Ectodermal cell (in vitro differentiated cells): Measurements from ENCODE around the gene PTPRN2.

Experiments used
- H3K27ac ChIP-seq: 2 replicates; pipeline ENCODE4 v1.7.0; 2013; ENCODE audit warnings: mild to moderate bottlenecking, low read depth, low read length; ENCODE audit not compliant: insufficient read depth, poor library complexity, severe bottlenecking
- H3K27me3 ChIP-seq: 2 replicates; pipeline ENCODE4 v1.7.0; 2013; ENCODE audit warnings: mild to moderate bottlenecking, low read length; ENCODE audit not compliant: insufficient read depth, control insufficient read depth, poor library complexity, severe bottlenecking
- H3K36me3 ChIP-seq: one replicate; pipeline ENCODE4 v1.7.0; 2013; ENCODE audit warnings: low read length; ENCODE audit not compliant: control insufficient read depth, insufficient read depth
- H3K4me1 ChIP-seq: one replicate; pipeline ENCODE4 v1.7.0; 2013; ENCODE audit warnings: low read length; ENCODE audit not compliant: control insufficient read depth, insufficient read depth
- H3K4me3 ChIP-seq: 2 replicates; pipeline ENCODE4 v1.7.0; 2013; ENCODE audit warnings: low read depth, low read length, control low read depth; ENCODE audit not compliant: insufficient read depth
- H3K9me3 ChIP-seq: 2 replicates; pipeline ENCODE4 v1.7.0; 2013; ENCODE audit warnings: mild to moderate bottlenecking, low read length, moderate library complexity; ENCODE audit not compliant: control insufficient read depth
- WGBS, 2 experiments: methylation state at CpG; one replicate each; pipeline ENCODE4 v1.1.7; 2013; ENCODE audit warnings: missing lambda C conversion rate in 2 of 2; 5-methylcytosine and 5-hydroxymethylcytosine counted together

The PTPRN2 gene

GRCh38 chr7:157587805-157588560, 999.6 kb downstream of the PTPRN2 start:
- H3K4me3 ChIP-seq, result no peak overlapping the region
- no peaks in the 10 kb centered on the region for H3K36me3 ChIP-seq
- 86 to 87% methylated on average over 34 of the region's 34 CpGs for WGBS, 2 experiments
- no peak overlapping the region for H3K27ac ChIP-seq
- no peaks in the 10 kb centered on the region for H3K4me1 ChIP-seq
- no peaks in the 10 kb centered on the region for H3K27me3 ChIP-seq
- H3K9me3 ChIP-seq, result peaks cover 5% of the 10 kb centered on the region

- H3K36me3 ChIP-seq, result no peaks in the 10 kb centered on the region
- H3K4me3 ChIP-seq, result no peak overlapping the region
- H3K4me1 ChIP-seq, result no peaks in the 10 kb centered on the region
- no peaks in the 10 kb centered on the region for H3K27me3 ChIP-seq
- H3K27ac ChIP-seq, result no peak overlapping the region
- WGBS, 2 experiments, result 78 to 81% methylated on average over 12 of the region's 12 CpGs
- peaks cover 5% of the 10 kb centered on the region for H3K9me3 ChIP-seq
Observed at GRCh38 chr7:157587051-157587804, 1000.4 kb downstream of the PTPRN2 start.

GRCh38 chr7:157586426-157586955, 1001.1 kb downstream of the PTPRN2 start:
- Histone ChIP-seq H3K4me3 (no peak overlapping the region), H3K9me3 (peaks cover 5% of the 10 kb centered on the region), H3K27me3 (no peaks in the 10 kb centered on the region), H3K36me3 (no peaks in the 10 kb centered on the region), H3K4me1 (no peaks in the 10 kb centered on the region), H3K27ac (no peak overlapping the region)
- 81 to 84% methylated on average over 15 of the region's 15 CpGs for WGBS, 2 experiments

DNA sequence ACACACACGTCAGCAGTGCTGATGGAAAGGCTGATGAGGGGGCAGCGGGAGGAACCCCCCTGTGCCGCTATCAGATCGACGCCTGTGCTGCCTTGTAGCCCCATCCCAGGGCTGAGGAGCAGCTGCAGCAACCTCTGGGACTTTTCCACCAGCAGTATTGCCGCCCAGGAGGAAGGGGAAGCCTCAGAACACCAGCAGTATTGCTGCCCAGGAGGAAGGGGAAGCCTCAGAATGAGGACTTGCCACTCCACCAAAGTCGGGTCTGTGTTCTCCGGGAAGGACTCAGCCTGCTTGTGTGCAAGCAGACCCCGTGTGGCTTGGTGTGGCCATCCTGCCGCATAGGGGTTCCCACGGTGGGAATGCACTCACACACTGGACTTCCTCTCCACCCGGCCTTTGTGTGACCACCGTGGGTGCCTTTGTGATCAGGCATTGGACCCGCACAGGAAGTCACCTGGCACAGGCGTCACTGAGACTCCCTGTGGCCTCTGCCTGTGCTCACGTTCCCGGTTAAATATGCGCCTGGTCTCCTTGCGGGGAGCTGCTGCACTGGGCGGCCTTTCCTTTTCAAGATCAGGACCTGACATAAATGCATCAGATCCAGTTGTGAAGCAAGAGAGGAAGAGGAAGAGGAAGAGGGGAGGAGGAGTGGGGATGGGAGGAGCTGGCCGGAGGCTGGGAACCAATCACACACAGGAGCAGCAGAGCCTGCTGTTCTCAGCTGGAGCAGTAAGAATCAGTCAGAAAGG, 1002.3 kb downstream of the PTPRN2 start:
- 79 to 80% methylated on average over 21 of the region's 21 CpGs for WGBS, 2 experiments
- H3K27me3 ChIP-seq, result no peaks in the 10 kb centered on the region
- no peak overlapping the region for H3K27ac ChIP-seq
- H3K36me3 ChIP-seq, result no peaks in the 10 kb centered on the region
- peaks cover 5% of the 10 kb centered on the region for H3K9me3 ChIP-seq
- H3K4me1 ChIP-seq, result no peaks in the 10 kb centered on the region
- H3K4me3 ChIP-seq, result no peak overlapping the region

DNA sequence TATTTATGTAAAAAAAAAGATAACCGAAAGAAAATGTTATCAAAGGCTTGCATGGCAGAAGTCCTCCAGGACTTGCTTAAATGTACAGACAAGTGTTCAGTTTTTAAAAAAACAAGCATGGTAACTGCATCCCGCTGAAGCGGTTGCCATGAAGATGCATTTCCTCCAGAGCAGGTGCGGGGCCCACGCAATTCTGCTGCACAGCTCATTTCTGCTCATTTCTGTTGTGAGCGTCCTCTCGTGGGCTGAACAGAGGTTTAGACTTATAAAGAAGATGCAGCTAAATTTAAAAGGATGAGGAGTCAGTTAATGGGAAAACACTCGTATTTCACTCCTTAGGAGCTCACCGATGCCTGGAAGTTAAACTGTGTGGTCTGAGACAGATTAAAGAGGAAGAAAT, 1003.2 kb downstream of the PTPRN2 start:
- H3K36me3 ChIP-seq, result no peaks in the 10 kb centered on the region
- H3K9me3 ChIP-seq, result peaks cover 5% of the 10 kb centered on the region
- H3K4me1 ChIP-seq, result no peaks in the 10 kb centered on the region
- 84 to 85% methylated on average over 9 of the region's 9 CpGs for WGBS, 2 experiments
- no peak overlapping the region for H3K27ac ChIP-seq
- no peak overlapping the region for H3K4me3 ChIP-seq
- H3K27me3 ChIP-seq, result no peaks in the 10 kb centered on the region

DNA sequence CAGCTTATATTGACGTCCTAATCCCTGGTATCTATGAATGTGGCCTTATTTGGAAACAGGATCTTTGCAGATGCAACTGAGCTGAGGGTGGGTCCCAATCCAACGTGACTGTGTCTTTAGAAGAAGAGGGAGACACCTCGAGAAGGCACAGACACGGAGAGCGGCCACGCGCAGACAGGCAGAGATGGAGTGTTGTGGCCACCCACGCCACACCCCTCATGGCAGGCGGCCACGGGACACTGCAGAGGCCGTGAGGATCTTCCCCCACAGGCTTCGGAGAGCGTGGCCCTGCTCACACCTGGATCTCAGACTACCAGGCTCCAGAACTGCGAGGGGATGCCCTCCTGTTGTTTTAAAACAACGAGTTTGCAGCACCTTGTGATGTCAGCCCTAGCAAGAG, 1005.9 kb downstream of the PTPRN2 start:
- no peaks in the 10 kb centered on the region for H3K36me3 ChIP-seq
- WGBS, 2 experiments, result 74 to 77% methylated on average over 15 of the region's 15 CpGs
- no peaks in the 10 kb centered on the region for H3K4me1 ChIP-seq
- no peak overlapping the region for H3K4me3 ChIP-seq
- no peaks in the 10 kb centered on the region for H3K27me3 ChIP-seq
- no peak overlapping the region for H3K27ac ChIP-seq
- peaks cover 9% of the 10 kb centered on the region for H3K9me3 ChIP-seq

- 80 to 83% methylated on average over 10 of the region's 10 CpGs for WGBS, 2 experiments
- Histone ChIP-seq H3K36me3 (no peaks in the 10 kb centered on the region), H3K4me3 (no peak overlapping the region), H3K9me3 (peaks cover 6% of the 10 kb centered on the region), H3K27me3 (no peaks in the 10 kb centered on the region), H3K4me1 (no peaks in the 10 kb centered on the region), H3K27ac (no peak overlapping the region)
Observed at GRCh38 chr7:157580324-157580723, 1007.3 kb downstream of the PTPRN2 start.

DNA sequence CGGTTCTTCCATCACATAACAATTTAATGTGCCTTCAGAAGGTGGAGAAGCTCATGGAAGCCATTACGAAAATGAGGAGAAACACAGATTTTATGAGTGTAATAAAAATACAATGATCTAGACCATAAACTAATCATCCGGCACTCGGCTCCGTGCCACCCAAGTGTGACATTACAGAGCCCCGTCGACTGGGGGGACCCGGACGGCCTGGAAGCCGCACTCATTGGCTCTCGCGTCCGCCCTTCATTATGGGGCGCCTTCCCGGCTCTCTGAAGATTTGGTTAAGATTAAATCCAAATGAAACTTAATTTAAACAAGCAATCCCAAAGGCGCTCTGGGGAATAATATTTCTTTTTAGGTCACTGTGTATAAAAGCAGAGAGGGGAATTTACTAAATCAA, 1008.2 kb downstream of the PTPRN2 start:
- H3K4me3 ChIP-seq, result no peak overlapping the region
- no peak overlapping the region for H3K27ac ChIP-seq
- no peaks in the 10 kb centered on the region for H3K27me3 ChIP-seq
- H3K4me1 ChIP-seq, result no peaks in the 10 kb centered on the region
- H3K36me3 ChIP-seq, result no peaks in the 10 kb centered on the region
- peaks cover 4% of the 10 kb centered on the region for H3K9me3 ChIP-seq
- WGBS, 2 experiments, result 87 to 89% methylated on average over 15 to 16 of the region's 16 CpGs

DNA sequence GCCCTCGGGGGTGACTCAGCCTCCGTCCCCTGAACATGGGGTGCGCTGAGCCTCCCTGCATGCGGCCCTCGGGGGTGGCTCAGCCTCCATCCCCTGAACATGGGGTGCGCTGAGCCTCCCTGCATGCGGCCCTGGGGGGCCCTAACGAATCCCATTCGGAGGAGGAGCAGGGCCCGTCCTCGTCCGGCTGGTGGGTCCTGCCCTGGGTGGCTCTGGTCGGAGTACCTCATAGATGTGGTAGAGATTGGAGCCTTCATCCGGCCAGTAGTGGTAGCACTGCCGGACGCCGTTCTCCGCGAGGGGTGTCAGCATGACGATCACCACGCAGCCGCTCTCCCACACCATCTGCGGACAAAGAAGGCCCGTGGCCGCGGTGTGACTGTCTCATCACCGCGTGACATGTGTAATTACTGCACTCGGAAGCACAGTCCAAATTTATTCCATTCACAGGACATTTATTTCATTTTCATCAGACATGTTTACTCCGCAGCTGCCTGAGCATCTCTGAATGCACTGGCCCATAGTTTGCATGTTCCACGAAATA, 1009.8 kb downstream of the PTPRN2 start:
- WGBS, 2 experiments, result 88 to 92% methylated on average over 31 of the region's 31 CpGs

More for the DNA sequence above, 1009.8 kb downstream of the PTPRN2 start:
- Histone ChIP-seq H3K27ac (no peak overlapping the region), H3K36me3 (no peaks in the 10 kb centered on the region), H3K9me3 (peaks cover 4% of the 10 kb centered on the region), H3K4me1 (no peaks in the 10 kb centered on the region), H3K4me3 (no peak overlapping the region), H3K27me3 (no peaks in the 10 kb centered on the region)
